ENCODE measurements around the gene ATXN3L.
A peak's percentile ranks its signal among the peaks of the same experiment; 100 is the strongest.
"Not testable (repeated sequence)": the region's sequence is repeated elsewhere in the genome, so short reads cannot be mapped to it uniquely, and the experiment has no call there.

ATXN3L gene

GRCh38 chrX:13304052-13304451 lies 15.8 kb downstream of the ATXN3L start:
- DNase-seq: no peak

DNA sequence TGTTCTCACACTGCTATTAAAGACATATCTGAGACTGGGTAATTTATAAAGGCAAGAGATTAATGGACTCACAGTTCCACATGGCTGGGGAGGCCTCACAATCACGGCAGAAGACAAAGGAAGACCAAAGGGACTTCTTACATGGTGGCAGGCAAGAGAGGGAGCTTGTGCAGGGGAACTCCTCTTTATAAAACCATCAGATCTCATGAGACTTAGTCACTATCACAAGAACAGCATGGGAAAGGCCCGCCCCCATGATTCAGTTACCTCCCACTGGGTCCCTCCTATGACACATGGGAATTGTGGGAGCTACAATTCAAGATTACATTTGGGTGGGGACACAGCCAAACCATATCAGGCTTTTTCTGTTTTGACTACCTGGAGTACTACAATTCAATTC lies 16.6 kb downstream of the ATXN3L start:
- DNase-seq: not testable (repeated sequence)

- DNase-seq: no peak
These were observed 21.0 kb downstream of the ATXN3L start for GRCh38 chrX:13298836-13299235.

DNA sequence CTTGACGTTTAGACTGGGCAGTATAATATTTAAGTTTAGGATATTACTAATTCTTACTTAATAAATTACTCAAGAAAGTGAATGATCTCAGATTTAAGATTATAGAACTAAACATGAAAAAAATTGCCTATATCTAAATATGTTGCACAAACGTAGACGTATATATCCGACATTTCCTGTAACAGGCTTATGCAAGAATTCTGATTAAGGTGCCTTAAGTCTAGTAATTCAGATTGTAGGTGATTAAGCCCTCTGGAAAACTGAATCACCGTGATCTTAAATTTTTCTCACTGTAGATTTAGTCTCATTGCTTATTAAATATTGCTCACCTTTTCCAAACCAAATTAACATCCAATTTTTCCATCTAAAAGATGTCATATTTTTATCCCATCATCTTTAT lies 24.0 kb downstream of the ATXN3L start:
- no peak for DNase-seq

GRCh38 chrX:13293700-13294099 lies 26.2 kb downstream of the ATXN3L start:
- no peak for DNase-seq

GRCh38 chrX:13290891-13291614 lies 28.8 kb downstream of the ATXN3L start:
- no peak for DNase-seq

- DNase-seq: no peak
These were observed 31.2 kb downstream of the ATXN3L start for GRCh38 chrX:13288671-13289070.

DNA sequence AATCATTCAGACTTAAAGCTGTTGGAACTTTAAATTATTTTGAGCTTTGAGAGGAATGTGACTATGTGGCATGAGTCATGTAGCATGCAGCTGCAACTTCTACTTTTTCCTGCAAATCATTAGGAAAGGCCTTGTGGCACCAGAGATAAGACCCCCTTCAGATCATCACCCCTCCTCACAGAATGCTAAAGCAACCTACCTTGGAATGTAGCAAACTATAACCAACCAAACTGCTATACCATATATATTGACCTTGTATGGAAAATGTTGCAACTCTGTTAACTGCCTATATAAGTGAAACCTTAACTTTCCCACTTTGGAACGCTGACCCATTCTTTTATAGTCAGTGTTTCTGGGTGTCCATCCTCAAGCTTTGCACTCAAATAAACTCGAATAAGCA lies 32.0 kb downstream of the ATXN3L start:
- no peak for DNase-seq

GRCh38 chrX:13285693-13286092 lies 34.2 kb downstream of the ATXN3L start:
- DNase-seq: no peak

GRCh38 chrX:13285229-13285628 lies 34.6 kb downstream of the ATXN3L start:
- DNase-seq: peak; percentile 0

DNA sequence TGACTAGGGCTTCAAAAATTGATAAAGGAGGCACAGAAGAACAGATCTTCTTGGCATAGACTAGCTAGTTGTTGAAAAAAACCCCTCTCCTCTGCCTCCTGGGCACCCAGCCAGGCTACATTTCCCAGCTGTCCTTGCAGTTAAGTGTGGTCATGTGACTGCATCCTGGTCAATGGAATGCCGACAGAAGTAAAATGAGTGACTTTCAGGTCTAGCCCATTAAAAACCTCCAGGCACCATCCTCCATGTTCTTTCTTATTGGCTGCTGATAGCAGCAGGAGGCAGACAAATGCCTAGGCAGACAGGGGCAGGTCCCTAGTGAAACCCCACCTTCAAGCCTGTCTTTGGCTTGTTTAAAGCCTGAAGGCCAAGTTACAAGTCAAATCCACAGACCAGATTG lies 35.3 kb downstream of the ATXN3L start:
- DNase-seq: no peak

GRCh38 chrX:13283950-13284546 lies 35.8 kb downstream of the ATXN3L start:
- no peak for DNase-seq

DNA sequence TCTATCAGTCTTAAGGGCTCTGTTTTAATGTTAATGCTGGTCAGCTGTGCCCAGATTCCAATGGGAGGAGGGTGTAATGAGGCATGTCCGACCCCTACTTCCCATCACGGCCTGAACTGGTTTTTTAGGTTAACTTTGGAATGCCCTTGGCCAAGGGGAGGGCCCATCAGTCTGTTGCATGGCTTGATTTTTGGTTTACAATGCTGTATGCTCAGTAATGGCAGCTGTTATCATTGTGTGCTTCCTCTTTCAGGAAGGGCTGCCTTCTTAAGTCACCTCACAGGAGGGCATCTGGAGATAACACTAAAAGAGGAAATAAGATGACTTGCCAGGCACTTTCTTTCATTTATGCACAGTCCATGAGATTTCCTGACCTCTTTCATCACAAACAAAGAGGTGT lies 36.3 kb downstream of the ATXN3L start:
- no peak for DNase-seq

DNA sequence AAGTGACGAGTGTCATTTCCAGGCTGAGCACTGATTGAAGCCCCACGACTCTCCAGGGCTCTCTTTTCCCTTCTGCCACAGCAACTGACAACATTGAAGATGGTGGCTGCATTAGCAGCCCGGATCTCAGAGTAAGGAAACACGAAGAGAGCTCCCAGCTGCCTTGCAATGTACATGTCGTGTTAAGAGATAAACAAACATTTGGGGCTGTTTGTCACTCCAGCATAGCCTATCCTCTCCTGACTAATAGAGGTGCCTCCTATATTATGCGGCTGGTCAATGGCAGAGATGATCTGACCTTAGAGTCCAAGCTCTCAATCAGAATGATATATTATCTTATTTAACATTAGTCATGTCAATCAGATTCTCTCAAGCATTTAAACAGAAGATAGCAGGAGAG lies 38.6 kb downstream of the ATXN3L start:
- no peak for DNase-seq

DNA sequence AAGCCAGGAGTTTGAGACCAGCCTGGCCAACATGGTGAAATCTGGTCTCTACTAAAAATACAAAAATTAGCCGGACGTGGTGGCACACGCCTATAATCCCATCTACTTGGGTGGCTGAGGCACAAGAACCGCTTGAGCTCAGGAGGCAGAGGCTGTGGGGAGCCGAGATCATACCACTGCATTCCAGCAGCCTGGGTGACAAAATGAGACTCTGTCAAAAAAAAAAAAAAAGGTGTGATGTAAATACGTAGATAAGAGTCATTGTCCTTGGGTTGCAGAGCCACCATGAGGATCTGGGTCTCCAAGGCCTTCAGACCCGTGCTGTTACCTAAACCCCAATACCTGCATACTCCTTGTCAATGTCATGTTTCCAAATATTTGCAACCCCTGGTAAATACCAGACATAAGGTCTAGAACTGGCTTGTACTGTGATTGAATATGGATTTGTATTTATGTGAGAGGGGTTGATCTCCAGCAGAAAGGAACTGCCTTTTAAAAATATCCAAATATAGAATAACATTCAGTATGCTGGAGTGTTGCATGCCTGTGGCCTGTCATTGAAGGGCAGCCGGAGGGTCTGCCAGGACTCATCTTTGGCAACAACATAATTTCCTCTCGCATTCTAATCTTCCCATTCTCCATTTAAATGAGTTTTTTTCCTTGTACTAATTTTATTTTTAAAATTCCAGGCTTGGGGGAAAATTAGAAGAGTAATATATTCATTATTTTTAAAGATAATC lies 40.4 kb downstream of the ATXN3L start:
- no peak for DNase-seq

DNA sequence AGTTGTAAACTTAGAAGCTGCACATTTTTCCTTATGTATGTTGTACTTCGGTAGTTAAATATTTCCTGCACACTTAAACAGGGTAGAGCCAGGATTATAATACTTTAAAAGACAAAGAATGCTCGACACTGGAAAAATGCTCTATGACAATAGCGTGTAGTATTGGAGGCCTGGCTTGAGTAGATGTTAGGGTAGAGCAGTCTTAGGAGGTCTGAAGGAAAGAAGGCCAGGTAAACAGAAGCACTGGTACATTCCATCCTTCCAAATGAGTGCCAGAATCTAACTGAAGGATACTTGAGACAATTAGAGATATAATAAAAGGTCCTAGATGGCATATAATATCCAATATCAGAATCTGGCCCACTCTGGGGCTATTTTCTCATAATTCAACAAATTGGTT lies 42.3 kb downstream of the ATXN3L start:
- DNase-seq: no peak

DNA sequence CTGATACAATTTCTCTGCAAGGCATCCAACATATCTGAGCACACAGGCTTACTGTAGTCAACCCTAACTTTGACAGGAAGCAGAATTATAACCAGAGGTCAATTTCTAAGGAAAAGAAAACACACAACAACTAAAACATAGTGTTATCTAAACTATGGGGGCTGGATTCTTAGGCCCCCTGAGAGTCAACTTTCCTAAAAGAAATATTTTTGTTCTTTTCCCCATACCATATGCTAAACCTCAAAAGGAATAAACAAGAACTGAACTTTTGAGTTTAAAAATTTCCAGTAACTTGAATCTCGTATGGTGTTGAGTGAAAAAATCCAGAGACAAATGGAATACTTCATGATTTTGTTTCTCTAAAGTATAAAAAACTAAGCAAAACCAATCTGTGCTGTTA lies 42.9 kb downstream of the ATXN3L start:
- no peak for DNase-seq

- DNase-seq: no peak
These were observed 44.8 kb downstream of the ATXN3L start for GRCh38 chrX:13275031-13275430.

- DNase-seq: no peak
These were observed 47.4 kb downstream of the ATXN3L start for GRCh38 chrX:13272426-13272825.

- DNase-seq: no peak
These were observed 48.3 kb downstream of the ATXN3L start for GRCh38 chrX:13271511-13271910.

DNA sequence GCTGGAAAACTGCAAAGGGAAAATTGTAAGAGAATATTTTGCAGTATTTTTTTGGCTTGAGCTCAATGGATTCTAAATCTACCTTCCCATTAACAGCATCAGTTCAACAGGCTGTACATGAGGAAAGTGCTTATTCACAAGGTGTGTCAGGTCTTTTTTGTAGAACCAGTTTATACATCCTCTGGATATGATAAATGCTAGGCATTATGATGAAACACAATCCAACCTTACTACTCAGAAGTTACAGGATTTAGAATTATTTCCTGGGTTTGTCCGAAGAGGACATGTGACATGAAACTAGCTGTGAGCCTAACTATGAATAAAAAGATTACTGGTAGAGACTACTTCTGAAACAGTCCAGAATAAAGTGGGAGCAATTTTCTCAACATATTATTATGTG lies 49.5 kb downstream of the ATXN3L start:
- no peak for DNase-seq

DNA sequence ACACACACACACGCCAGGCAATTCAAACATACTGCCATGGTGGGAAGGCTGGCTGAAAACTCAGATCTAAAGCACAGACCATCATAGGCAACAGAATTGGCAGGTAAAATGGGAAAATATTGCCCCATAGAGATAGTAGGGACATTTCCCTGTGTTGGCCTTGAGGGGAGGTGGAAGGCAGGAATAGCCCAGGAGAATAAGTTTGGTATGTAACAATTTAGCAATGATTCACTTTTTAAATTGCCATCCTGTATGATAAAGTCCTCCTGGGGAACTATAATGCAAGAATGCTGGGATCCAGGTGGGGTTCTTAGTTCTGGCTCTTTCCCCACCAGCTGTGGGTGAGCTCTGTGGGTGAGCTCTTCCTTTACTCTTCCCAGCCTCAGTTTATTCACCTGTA lies 51.0 kb downstream of the ATXN3L start:
- no peak for DNase-seq

Measured in DMS53 (cell line).